Amygdala (tissue), 56 donors: ENCODE results near the gene KCNAB1.
"Not testable (repeated sequence)": the region's sequence is repeated elsewhere in the genome, so short reads cannot be mapped to it uniquely, and the experiment has no call there.

Source experiments
- DNase-seq, 56 donors: peaks; one replicate each; lab custom pipeline; 2025; lab: John Stamatoyannopoulos, UW

The KCNAB1 gene

GRCh38 chr3:156120528-156121251 is at the start of gene KCNAB1:
Gene KCNAB1 (plus strand): TSS chr3:156120578.
- no peak for DNase-seq

GRCh38 chr3:156071031-156071430 is 49.3 kb upstream of the KCNAB1 start:
- DNase-seq, result no peak

GRCh38 chr3:156072950-156073657 is 47.3 kb upstream of the KCNAB1 start:
- DNase-seq, result not testable (repeated sequence)

- no peak for DNase-seq
Measured at GRCh38 chr3:156090126-156090525, 30.3 kb upstream of the KCNAB1 start.

GRCh38 chr3:156093964-156094363 is 26.4 kb upstream of the KCNAB1 start:
- DNase-seq, result no peak

- DNase-seq, result no peak
Measured at GRCh38 chr3:156094391-156094790, 26.0 kb upstream of the KCNAB1 start.

GRCh38 chr3:156095652-156096051 is 24.7 kb upstream of the KCNAB1 start:
- not testable (repeated sequence) for DNase-seq

GRCh38 chr3:156098437-156099035 is 21.8 kb upstream of the KCNAB1 start:
- DNase-seq, result no peak

- DNase-seq, result not testable (repeated sequence)
Measured at GRCh38 chr3:156099348-156099747, 21.0 kb upstream of the KCNAB1 start.

- not testable (repeated sequence) for DNase-seq
Measured at GRCh38 chr3:156099984-156100383, 20.4 kb upstream of the KCNAB1 start.

GRCh38 chr3:156102267-156102931 is 18.0 kb upstream of the KCNAB1 start:
- no peak for DNase-seq

GRCh38 chr3:156106721-156107373 is 13.5 kb upstream of the KCNAB1 start:
- no peak for DNase-seq

- DNase-seq, result no peak
Measured at GRCh38 chr3:156107504-156107903, 12.9 kb upstream of the KCNAB1 start.

GRCh38 chr3:156108616-156109015 is 11.8 kb upstream of the KCNAB1 start:
- no peak for DNase-seq

- peak in 7 of 56 donors; percentile 2 to 34 (median 6) for DNase-seq
Measured at GRCh38 chr3:156109989-156110388, 10.4 kb upstream of the KCNAB1 start.

- DNase-seq, result no peak
Measured at GRCh38 chr3:156126467-156126866, 6.1 kb downstream of the KCNAB1 start.

GRCh38 chr3:156131241-156131640 is 10.9 kb downstream of the KCNAB1 start:
- no peak for DNase-seq

- DNase-seq, result no peak
Measured at GRCh38 chr3:156131799-156132198, 11.4 kb downstream of the KCNAB1 start.

GRCh38 chr3:156132313-156132712 is 11.9 kb downstream of the KCNAB1 start:
- peak in 3 of 56 donors; percentile 3 to 22 (median 11) for DNase-seq

GRCh38 chr3:156133076-156133475 is 12.7 kb downstream of the KCNAB1 start:
- DNase-seq, result no peak
